Bronchial epithelial cell (primary cell): Measurements from ENCODE around the gene KMT2E. TPM values are rescaled to one million over a fixed set of nuclear protein-coding genes. Genes with fewer than 3 reads are reported as not detected.

Experiments used
- DNase-seq: peaks from one replicate; pipeline ENCODE4 v3.0.0-alpha.2; 2010; ENCODE audit warnings: low read depth
- FAIRE-seq: peaks from 2 replicates; lab custom pipeline; 2011; peaks lifted over from hg19 to GRCh38; lab: Jason Lieb, UNC
- H3K27me3 ChIP-seq: 2 replicates; pipeline ENCODE4 v1.5.1; 2011; ENCODE audit warnings: low read length; ENCODE audit not compliant: control insufficient read depth, insufficient read depth
- H3K36me3 ChIP-seq: 2 replicates; pipeline ENCODE4 v1.5.1; 2011; ENCODE audit warnings: low read length; ENCODE audit not compliant: control insufficient read depth, insufficient read depth
- H3K4me3 ChIP-seq: 2 replicates; pipeline ENCODE4 v1.5.1; 2011; ENCODE audit warnings: mild to moderate bottlenecking, low read depth, low read length, control low read depth
- CTCF ChIP-seq: IDR thresholded peaks from 2 replicates; pipeline ENCODE4 v1.5.1; 2011; ENCODE audit warnings: mild to moderate bottlenecking, moderate library complexity, low read length, control low read depth, inconsistent platforms; ENCODE audit not compliant: insufficient read depth, severe bottlenecking
- total RNA-seq: library from RNA; depleted of rRNA; stranded (reverse); fragments of >200 nt; gene quantifications from 2 replicates; pipeline ENCODE4 v1.2.1, GENCODE V29; 2014

The KMT2E gene
- total RNA-seq, 1 donor from 2014 or later = 79.8 TPM

- Histone ChIP-seq H3K4me3 (no peak overlapping the region), H3K27me3 (no peaks in the 10 kb centered on the region), H3K36me3 (peaks cover 17% of the 10 kb centered on the region)
- TF ChIP-seq CTCF = no peak
- FAIRE-seq (no peak), DNase-seq (no peak)
These were observed 119.4 kb downstream of the KMT2E start for GRCh38 chr7:105133358-105133757.

- peaks cover 17% of the 10 kb centered on the region for H3K36me3 ChIP-seq
- H3K4me3 ChIP-seq = no peak overlapping the region
- H3K27me3 ChIP-seq = no peaks in the 10 kb centered on the region
- DNase-seq = no peak
- no peak for TF ChIP-seq CTCF
- no peak for FAIRE-seq
These were observed 120.1 kb downstream of the KMT2E start for GRCh38 chr7:105133986-105134655.

GRCh38 chr7:105136221-105136620 lies 122.2 kb downstream of the KMT2E start:
- no peak for TF ChIP-seq CTCF
- FAIRE-seq (no peak), DNase-seq (no peak)
- Histone ChIP-seq H3K27me3 (no peaks in the 10 kb centered on the region), H3K36me3 (peaks cover 13% of the 10 kb centered on the region), H3K4me3 (no peak overlapping the region)

GRCh38 chr7:105137898-105138297 lies 123.9 kb downstream of the KMT2E start:
- Histone ChIP-seq H3K36me3 (peaks cover 8% of the 10 kb centered on the region), H3K4me3 (no peak overlapping the region), H3K27me3 (no peaks in the 10 kb centered on the region)
- FAIRE-seq (no peak), DNase-seq (no peak)
- no peak for TF ChIP-seq CTCF

GRCh38 chr7:105139381-105139780 lies 125.4 kb downstream of the KMT2E start:
- Histone ChIP-seq H3K27me3 (no peaks in the 10 kb centered on the region), H3K36me3 (peaks cover 6% of the 10 kb centered on the region), H3K4me3 (no peak overlapping the region)
- no peak for FAIRE-seq
- no peak for DNase-seq
- TF ChIP-seq CTCF = no peak

GRCh38 chr7:105141068-105141467 lies 127.1 kb downstream of the KMT2E start:
- DNase-seq (peak; percentile 17), FAIRE-seq (no peak)
- TF ChIP-seq CTCF = peak; percentile 38
- Histone ChIP-seq H3K36me3 (peaks cover 6% of the 10 kb centered on the region), H3K4me3 (no peak overlapping the region), H3K27me3 (no peaks in the 10 kb centered on the region)
